H9 (cell line): Measurements from ENCODE around the gene OVOL1. TPM values are rescaled to one million over a fixed set of nuclear protein-coding genes. Genes with fewer than 3 reads are reported as not detected.

Experiments used
- DNase-seq: peaks from one replicate; pipeline ENCODE4 v3.0.0-alpha.2; 2017
- H2AFZ ChIP-seq: one replicate; pipeline ENCODE4 v1.6.1; 2013; ENCODE audit warnings: mild to moderate bottlenecking, low read length, control low read depth, moderate library complexity
- H2AK5ac ChIP-seq: 2 replicates; pipeline ENCODE4 v1.6.1; 2013; ENCODE audit warnings: low read length, control low read depth, mixed read lengths; ENCODE audit not compliant: insufficient read length
- H2BK120ac ChIP-seq: one replicate; pipeline ENCODE4 v1.6.1; 2013; ENCODE audit warnings: low read depth, mild to moderate bottlenecking, low read length, control low read depth, inconsistent platforms; ENCODE audit not compliant: poor library complexity, severe bottlenecking
- H2BK12ac ChIP-seq: 2 replicates; pipeline ENCODE4 v1.6.1; 2013; ENCODE audit warnings: low read length, control low read depth, mixed read lengths, low read depth; ENCODE audit not compliant: insufficient read length
- H2BK15ac ChIP-seq: 2 replicates; pipeline ENCODE4 v1.6.1; 2013; ENCODE audit warnings: low read depth, low read length, control low read depth
- H2BK20ac ChIP-seq: one replicate; pipeline ENCODE4 v1.6.1; 2013; ENCODE audit warnings: low read depth, mild to moderate bottlenecking, low read length, control low read depth, inconsistent platforms; ENCODE audit not compliant: poor library complexity, severe bottlenecking
- H2BK5ac ChIP-seq: 2 replicates; pipeline ENCODE4 v1.6.1; 2013; ENCODE audit warnings: low read length, control low read depth, mixed read lengths; ENCODE audit not compliant: insufficient read length
- H3K14ac ChIP-seq: 2 replicates; pipeline ENCODE4 v1.6.1; 2013; ENCODE audit warnings: low read length, control low read depth; ENCODE audit not compliant: insufficient read depth
- H3K18ac ChIP-seq: 2 replicates; pipeline ENCODE4 v1.6.1; 2013; ENCODE audit warnings: low read depth, mild to moderate bottlenecking, mixed read lengths, low read length, control low read depth; ENCODE audit not compliant: insufficient read length
- H3K23ac ChIP-seq: 2 replicates; pipeline ENCODE4 v1.6.1; 2013; ENCODE audit warnings: low read length, control low read depth, mixed read lengths, low read depth; ENCODE audit not compliant: insufficient read length
- H3K23me2 ChIP-seq: 2 replicates; pipeline ENCODE4 v1.6.1; 2013; ENCODE audit warnings: low read depth, mild to moderate bottlenecking, mixed read lengths, low read length, control low read depth; ENCODE audit not compliant: insufficient read length, poor library complexity, severe bottlenecking
- H3K27ac ChIP-seq: 2 replicates; pipeline ENCODE4 v1.5.1; 2013; ENCODE audit warnings: low read length, control low read depth, mixed read lengths, low read depth; ENCODE audit not compliant: insufficient read length
- H3K27me3 ChIP-seq: 2 replicates; pipeline ENCODE4 v1.6.1; 2013; ENCODE audit warnings: low read length, control low read depth, inconsistent platforms; ENCODE audit not compliant: insufficient read depth
- H3K4ac ChIP-seq: 2 replicates; pipeline ENCODE4 v1.6.1; 2013; ENCODE audit warnings: low read depth, mild to moderate bottlenecking, control low read depth, inconsistent platforms, low read length, moderate library complexity
- H3K4me1 ChIP-seq: 2 replicates; pipeline ENCODE4 v1.6.1; 2013; ENCODE audit warnings: low read length, control low read depth, inconsistent platforms; ENCODE audit not compliant: insufficient read depth
- H3K4me2 ChIP-seq: 2 replicates; pipeline ENCODE4 v1.6.1; 2013; ENCODE audit warnings: low read length, control low read depth, mixed read lengths; ENCODE audit not compliant: insufficient read length, insufficient read depth
- H3K56ac ChIP-seq: 2 replicates; pipeline ENCODE4 v1.6.1; 2013; ENCODE audit warnings: low read depth, mild to moderate bottlenecking, mixed read lengths, low read length, control low read depth; ENCODE audit not compliant: insufficient read length
- H3K79me1 ChIP-seq: 2 replicates; pipeline ENCODE4 v1.6.1; 2013; ENCODE audit warnings: low read depth, mild to moderate bottlenecking, moderate library complexity, low read length, control low read depth, inconsistent platforms; ENCODE audit not compliant: insufficient read depth, poor library complexity, severe bottlenecking
- H3K79me2 ChIP-seq: 2 replicates; pipeline ENCODE4 v1.6.1; 2013; ENCODE audit warnings: low read length, control low read depth, inconsistent platforms; ENCODE audit not compliant: insufficient read depth
- H3K9ac ChIP-seq: 2 replicates; pipeline ENCODE4 v1.6.1; 2013; ENCODE audit warnings: low read length, control low read depth, mixed read lengths; ENCODE audit not compliant: insufficient read length; ENCODE audit errors: extremely low read depth
- H3K9me3 ChIP-seq: one replicate; pipeline ENCODE4 v1.6.1; 2013; ENCODE audit warnings: low read depth, low read length, inconsistent platforms; ENCODE audit not compliant: control insufficient read depth
- H3T11ph ChIP-seq: one replicate; pipeline ENCODE4 v1.6.1; 2013; ENCODE audit warnings: mild to moderate bottlenecking, low read length, control low read depth, inconsistent platforms
- H4K20me1 ChIP-seq: one replicate; pipeline ENCODE4 v1.6.1; 2013; ENCODE audit not compliant: control insufficient read depth, insufficient read length, insufficient read depth
- H4K5ac ChIP-seq: 2 replicates; pipeline ENCODE4 v1.6.1; 2013; ENCODE audit warnings: low read depth, mild to moderate bottlenecking, mixed read lengths, low read length, control low read depth; ENCODE audit not compliant: insufficient read length
- H4K8ac ChIP-seq: replicated peaks from 2 replicates; pipeline ENCODE4 v1.6.1; 2013; ENCODE audit warnings: low read length, control low read depth, mixed read lengths, low read depth; ENCODE audit not compliant: insufficient read length
- H4K91ac ChIP-seq: 2 replicates; pipeline ENCODE4 v1.6.1; 2013; ENCODE audit warnings: low read depth, mild to moderate bottlenecking, moderate library complexity, mixed read lengths, low read length, control low read depth; ENCODE audit not compliant: insufficient read length
- H3K27ac Mint-ChIP-seq, 3 experiments: 2 replicates in 2 of 3; 3 replicates in 1 of 3; pipeline ENCODE4 v1.8.0; 2020 to 2021; ENCODE audit warnings: mixed read lengths in 3 of 3, mild to moderate bottlenecking in 1 of 3, moderate library complexity in 1 of 3
- H3K27me3 Mint-ChIP-seq: 2 replicates; pipeline ENCODE4 v1.8.0; 2021; ENCODE audit warnings: low read depth, mild to moderate bottlenecking, moderate library complexity, mixed read lengths
- H3K36me3 Mint-ChIP-seq, 3 experiments: 2 replicates in 2 of 3; 3 replicates in 1 of 3; pipeline ENCODE4 v1.8.0; 2020 to 2021; ENCODE audit warnings: low read depth in 3 of 3, mixed read lengths in 3 of 3; ENCODE audit not compliant: insufficient read depth in 1 of 3
- H3K4me1 Mint-ChIP-seq, 2 experiments: 2 replicates each; pipeline ENCODE4 v1.8.0; 2020; ENCODE audit warnings: mixed read lengths in 2 of 2
- H3K4me3 Mint-ChIP-seq, 2 experiments: 2 replicates in 1 of 2; 3 replicates in 1 of 2; pipeline ENCODE4 v1.8.0; 2020 to 2021; ENCODE audit warnings: mild to moderate bottlenecking in 2 of 2, mixed read lengths in 2 of 2, moderate library complexity in 1 of 2
- H3K9me3 Mint-ChIP-seq, 2 experiments: 2 replicates in 1 of 2; 3 replicates in 1 of 2; pipeline ENCODE4 v1.8.0; 2020; ENCODE audit warnings: mild to moderate bottlenecking in 2 of 2, mixed read lengths in 2 of 2, moderate library complexity in 1 of 2
- WGBS: extraction: QIAGEN DNeasy Blood & Tissue Kit; methylation state at CpG from one replicate; pipeline ENCODE4 v1.1.7; 2013; ENCODE audit warnings: missing lambda C conversion rate, low lambda C conversion rate, mixed read lengths; ENCODE audit not compliant: insufficient read length; ENCODE audit errors: extremely low coverage; 5-methylcytosine and 5-hydroxymethylcytosine counted together
- total RNA-seq: library from RNA; stranded (reverse); gene quantifications from 2 replicates; pipeline ENCODE4 v1.2.1, GENCODE V29; 2021
- TF ChIP-seq, protein P1 (sequence below): fragments of 200-600 bp; sonication (generic); conservative IDR thresholded peaks from 3 replicates; pipeline ENCODE4 v1.8.0; 2021; ENCODE audit warnings: antibody characterized with exemption, mild to moderate bottlenecking

Gene OVOL1
- total RNA-seq, 1 experiment from 2014 or later = 5.1 TPM

DNA sequence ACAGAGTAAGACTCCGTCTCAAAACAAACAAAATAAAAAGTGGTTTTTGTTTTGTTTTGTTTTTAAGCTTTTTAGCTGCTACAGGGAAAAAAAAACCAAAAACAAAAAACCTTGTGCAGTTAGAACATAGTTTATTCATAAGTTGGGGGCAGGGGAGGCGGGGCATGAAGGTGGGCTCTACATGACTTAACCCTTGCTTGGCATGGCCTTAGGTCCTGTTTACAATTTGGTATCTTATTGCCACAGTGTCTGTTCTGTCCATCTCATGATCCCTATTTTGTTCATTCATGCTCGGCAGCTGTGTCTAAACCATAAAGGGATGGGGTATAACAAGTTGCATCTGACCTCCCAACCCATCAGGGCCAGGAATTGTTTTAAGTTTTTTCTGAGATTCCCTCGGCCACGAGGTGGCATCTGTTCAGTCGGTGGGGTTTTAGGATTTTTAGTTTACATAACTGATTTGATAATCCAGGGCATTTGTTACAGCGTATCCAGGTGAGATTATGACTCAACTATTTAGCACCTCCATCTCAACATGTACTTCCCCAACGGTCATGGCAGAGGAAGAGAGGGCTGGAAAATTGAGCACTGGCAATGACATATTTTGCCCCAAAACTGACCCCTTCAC, 13.0 kb upstream of the OVOL1 start:
- Histone ChIP-seq H3K4me1 (no peaks in the 10 kb centered on the region), H4K20me1 (no peaks in the 10 kb centered on the region), H3K18ac (no peak overlapping the region), H3K9me3 (no peaks in the 10 kb centered on the region), H2BK15ac (no peak overlapping the region), H2BK20ac (no peak overlapping the region), H2BK120ac (no peak overlapping the region), H4K91ac (no peak overlapping the region), H3K23ac (no peak overlapping the region), H3K4ac (no peak overlapping the region), H2BK5ac (no peak overlapping the region), H3K27ac (no peak overlapping the region), H3K27me3 (no peaks in the 10 kb centered on the region), H2AK5ac (no peak overlapping the region), H4K8ac (no peak overlapping the region), H3K56ac (no peak overlapping the region), H2BK12ac (no peak overlapping the region), H3T11ph (no peak overlapping the region), H3K79me2 (no peaks in the 10 kb centered on the region), H3K79me1 (no peaks in the 10 kb centered on the region), H3K23me2 (no peaks in the 10 kb centered on the region), H3K9ac (no peak overlapping the region), H3K4me2 (no peak overlapping the region), H4K5ac (no peak overlapping the region), H2AFZ (no peak overlapping the region), H3K14ac (no peak overlapping the region)
- DNase-seq = no peak
- peaks cover under 1 to 3% of the 10 kb centered on the region in 2 experiments; a peak in 3 of 5 replicates for H3K9me3 Mint-ChIP-seq
- TF ChIP-seq, protein P1, sequence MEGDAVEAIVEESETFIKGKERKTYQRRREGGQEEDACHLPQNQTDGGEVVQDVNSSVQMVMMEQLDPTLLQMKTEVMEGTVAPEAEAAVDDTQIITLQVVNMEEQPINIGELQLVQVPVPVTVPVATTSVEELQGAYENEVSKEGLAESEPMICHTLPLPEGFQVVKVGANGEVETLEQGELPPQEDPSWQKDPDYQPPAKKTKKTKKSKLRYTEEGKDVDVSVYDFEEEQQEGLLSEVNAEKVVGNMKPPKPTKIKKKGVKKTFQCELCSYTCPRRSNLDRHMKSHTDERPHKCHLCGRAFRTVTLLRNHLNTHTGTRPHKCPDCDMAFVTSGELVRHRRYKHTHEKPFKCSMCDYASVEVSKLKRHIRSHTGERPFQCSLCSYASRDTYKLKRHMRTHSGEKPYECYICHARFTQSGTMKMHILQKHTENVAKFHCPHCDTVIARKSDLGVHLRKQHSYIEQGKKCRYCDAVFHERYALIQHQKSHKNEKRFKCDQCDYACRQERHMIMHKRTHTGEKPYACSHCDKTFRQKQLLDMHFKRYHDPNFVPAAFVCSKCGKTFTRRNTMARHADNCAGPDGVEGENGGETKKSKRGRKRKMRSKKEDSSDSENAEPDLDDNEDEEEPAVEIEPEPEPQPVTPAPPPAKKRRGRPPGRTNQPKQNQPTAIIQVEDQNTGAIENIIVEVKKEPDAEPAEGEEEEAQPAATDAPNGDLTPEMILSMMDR = peak; percentile 38; the same call in 2 of the 3 replicates
- no CpG with 5 or more reads among the region's 8 CpGs for WGBS
- no peaks in the 10 kb centered on the region; the same call in 1 of the 2 replicates for H3K27me3 Mint-ChIP-seq
- H3K4me1 Mint-ChIP-seq = no peaks in the 10 kb centered on the region
- H3K36me3 Mint-ChIP-seq = peaks cover 0 to 18% (median 8%) of the 10 kb centered on the region in 3 experiments; a peak in 5 of 7 replicates
- H3K4me3 Mint-ChIP-seq = no peak overlapping the region
- no peak overlapping the region; a peak in 1 of 7 replicates for H3K27ac Mint-ChIP-seq
